ENCODE results near the gene ETNK1. TPM values are rescaled to one million over a fixed set of nuclear protein-coding genes. Genes with fewer than 3 reads are reported as not detected.

ETNK1 gene
- total RNA-seq, 4 donors from 2014 or later, result 50.0 to 78.2 (median 57.4) TPM

DNA sequence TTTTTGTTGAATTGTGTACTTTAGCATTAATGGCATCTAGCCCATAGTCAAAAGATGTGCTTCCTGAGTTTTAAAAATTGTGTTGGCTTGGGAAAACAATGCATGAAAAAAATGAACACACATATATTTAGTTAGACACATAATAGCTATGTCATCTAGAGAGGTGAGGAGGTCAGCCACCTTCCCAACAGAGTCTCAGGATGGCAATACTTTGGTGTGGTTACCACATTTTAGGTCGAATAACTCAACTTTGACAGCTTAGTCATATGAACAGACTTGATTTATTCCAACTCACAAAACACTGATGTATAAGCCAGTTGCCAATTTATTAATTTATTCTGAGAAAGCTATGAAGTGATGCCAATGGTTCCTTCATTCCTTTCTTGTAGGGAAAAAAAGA, 114.0 kb downstream of the ETNK1 start:
- Histone ChIP-seq H3K27ac (no peak overlapping the region), H3K36me3 (no peaks in the 10 kb centered on the region), H3K4me3 (replicated peaks in 1 of 3) (no peak overlapping the region), H3K9me3 (no peaks in the 10 kb centered on the region), H3K27me3 (no peaks in the 10 kb centered on the region), H3K4me1 (no peaks in the 10 kb centered on the region)
- TF ChIP-seq POLR2A (IDR thresholded peaks at IDR 0.05), result no peak
- no peak for TF ChIP-seq CTCF (IDR thresholded peaks at IDR 0.05)
- no peak for DNase-seq
- WGBS, 2 donors, result 74 to 85% methylated on average over 1 of the region's 1 CpG
- intact Hi-C loops (cut with DNase I), result no loop called here

Small RNA genes within 50 kb of the gene (small RNA-seq; reads per million reads assigned to genes)
- not detected for gene RPS27P22

Other genes with a start within 250 kb of the ETNK1 start
- 10 to 100 TPM; 52.7 to 77.4 (median 55.8) TPM for gene C2CD5, start 80.6 kb upstream of the ETNK1 start, total RNA-seq

Measured in thyroid gland (tissue), 4 donors.